Measurements from ENCODE around the gene NRL.

NRL gene

GRCh38 chr14:24114532-24115421, at the start of gene NRL, which contains the start of gene DCAF11:
Gene NRL (minus strand): TSS chr14:24114949. CDS start chr14:24082848, 32,101 bp downstream.
Gene DCAF11 (plus strand): TSS chr14:24114777. CDS start chr14:24115595, 818 bp downstream.
- peak; percentile 100 for DNase-seq (ENCODE audit: low spot score)

DNA sequence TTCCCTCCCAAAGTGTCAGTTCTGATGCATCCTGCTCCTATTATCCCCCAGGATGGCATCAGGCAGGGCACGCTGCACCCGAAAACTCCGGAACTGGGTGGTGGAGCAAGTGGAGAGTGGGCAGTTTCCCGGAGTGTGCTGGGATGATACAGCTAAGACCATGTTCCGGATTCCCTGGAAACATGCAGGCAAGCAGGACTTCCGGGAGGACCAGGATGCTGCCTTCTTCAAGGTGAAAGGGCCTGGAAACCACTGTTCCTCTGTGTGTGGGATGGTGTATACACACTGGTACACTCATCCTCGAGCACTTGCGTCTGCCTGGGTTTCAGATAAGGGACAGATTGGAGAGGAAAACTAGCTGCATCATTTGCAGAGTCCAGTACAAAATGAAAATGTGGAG, 47.3 kb upstream of the NRL start:
- no peak for DNase-seq (ENCODE audit: low spot score)

- peak; percentile 96 for DNase-seq (ENCODE audit: low spot score)
Observed at GRCh38 chr14:24160850-24161804, 46.4 kb upstream of the NRL start, which contains the start of gene IRF9. Gene IRF9 (plus strand): TSS chr14:24161265. CDS start chr14:24162145, 880 bp downstream.

GRCh38 chr14:24160499-24160849, 45.7 kb upstream of the NRL start:
- DNase-seq (ENCODE audit: low spot score): no peak

- DNase-seq (ENCODE audit: low spot score): no peak
Observed at GRCh38 chr14:24159777-24160498, 45.2 kb upstream of the NRL start.

DNA sequence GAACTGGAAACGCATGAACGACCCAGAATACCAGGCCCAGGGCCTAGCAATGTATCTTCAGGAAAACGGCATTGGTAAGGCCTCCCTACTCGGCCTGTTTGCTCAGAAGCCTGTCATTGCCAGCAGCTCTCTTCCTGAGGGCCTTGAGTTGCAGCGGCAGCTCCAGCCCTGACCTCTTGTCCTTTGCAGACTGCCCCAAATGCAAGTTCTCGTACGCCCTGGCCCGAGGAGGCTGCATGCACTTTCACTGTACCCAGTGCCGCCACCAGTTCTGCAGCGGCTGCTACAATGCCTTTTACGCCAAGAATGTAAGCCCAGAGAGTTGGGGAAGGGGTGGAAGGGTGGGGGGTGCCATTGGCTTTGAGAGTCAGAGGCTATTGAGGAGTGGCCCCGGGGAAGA, 42.6 kb upstream of the NRL start:
- DNase-seq (ENCODE audit: low spot score): no peak

GRCh38 chr14:24156840-24157239, 42.1 kb upstream of the NRL start:
- no peak for DNase-seq (ENCODE audit: low spot score)

DNA sequence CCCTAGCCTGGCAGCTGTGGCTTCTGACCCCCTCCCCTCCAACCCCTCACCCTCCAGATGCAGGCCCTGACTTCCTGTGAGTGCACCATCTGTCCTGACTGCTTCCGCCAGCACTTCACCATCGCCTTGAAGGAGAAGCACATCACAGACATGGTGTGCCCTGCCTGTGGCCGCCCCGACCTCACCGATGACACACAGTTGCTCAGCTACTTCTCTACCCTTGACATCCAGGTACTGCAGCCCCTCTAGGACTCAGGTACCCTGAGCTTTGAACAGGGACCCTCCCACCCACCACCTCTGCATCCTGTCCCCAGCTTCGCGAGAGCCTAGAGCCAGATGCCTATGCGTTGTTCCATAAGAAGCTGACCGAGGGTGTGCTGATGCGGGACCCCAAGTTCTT, 40.4 kb upstream of the NRL start:
- no peak for DNase-seq (ENCODE audit: low spot score)

DNA sequence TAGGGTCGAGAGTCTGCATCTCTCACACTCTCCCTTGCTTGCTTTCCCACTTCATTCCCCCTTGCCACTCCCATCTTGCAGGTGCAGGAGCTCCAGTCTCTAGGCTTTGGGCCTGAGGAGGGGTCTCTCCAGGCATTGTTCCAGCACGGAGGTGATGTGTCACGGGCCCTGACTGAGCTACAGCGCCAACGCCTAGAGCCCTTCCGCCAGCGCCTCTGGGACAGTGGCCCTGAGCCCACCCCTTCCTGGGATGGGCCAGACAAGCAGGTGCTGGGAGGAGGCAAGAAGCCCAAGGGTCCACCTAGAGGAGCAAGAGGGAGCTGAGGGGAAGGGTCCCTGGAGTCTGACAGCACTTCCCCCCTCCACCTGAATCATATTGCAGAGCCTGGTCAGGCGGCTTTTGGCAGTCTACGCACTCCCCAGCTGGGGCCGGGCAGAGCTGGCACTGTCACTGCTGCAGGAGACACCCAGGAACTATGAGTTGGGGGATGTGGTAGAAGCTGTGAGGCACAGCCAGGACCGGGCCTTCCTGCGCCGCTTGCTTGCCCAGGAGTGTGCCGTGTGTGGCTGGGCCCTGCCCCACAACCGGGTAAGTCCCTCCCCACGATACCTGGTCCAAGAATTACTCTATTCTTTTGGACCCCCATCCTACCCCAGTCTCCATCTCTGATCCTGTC, 36.8 kb upstream of the NRL start:
- no peak for DNase-seq (ENCODE audit: low spot score)

DNA sequence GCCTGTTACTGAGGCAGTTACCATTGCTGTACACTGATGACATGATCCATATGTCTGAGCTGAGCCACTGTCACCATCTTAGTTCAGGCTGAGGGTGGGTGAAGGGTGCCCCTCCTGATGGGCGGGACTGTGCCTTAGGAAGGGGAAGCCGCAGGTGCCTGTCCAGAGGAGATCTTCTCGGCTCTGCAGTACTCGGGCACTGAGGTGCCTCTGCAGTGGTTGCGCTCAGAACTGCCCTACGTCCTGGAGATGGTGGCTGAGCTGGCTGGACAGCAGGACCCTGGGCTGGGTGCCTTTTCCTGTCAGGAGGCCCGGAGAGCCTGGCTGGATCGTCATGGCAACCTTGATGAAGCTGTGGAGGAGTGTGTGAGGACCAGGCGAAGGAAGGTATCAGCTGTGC, 36.2 kb upstream of the NRL start:
- no peak for DNase-seq (ENCODE audit: low spot score)

DNA sequence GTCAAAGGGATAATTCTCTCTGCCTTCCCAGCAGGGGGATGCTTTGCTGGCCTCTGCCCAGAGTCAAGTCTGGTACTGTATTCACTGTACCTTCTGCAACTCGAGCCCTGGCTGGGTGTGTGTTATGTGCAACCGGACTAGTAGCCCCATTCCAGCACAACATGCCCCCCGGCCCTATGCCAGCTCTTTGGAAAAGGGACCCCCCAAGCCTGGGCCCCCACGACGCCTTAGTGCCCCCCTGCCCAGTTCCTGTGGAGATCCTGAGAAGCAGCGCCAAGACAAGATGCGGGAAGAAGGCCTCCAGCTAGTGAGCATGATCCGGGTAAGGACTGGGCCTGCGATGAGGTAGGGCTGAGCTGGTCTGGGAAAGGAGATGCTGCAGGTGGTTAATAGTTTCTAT, 35.8 kb upstream of the NRL start:
- DNase-seq (ENCODE audit: low spot score): no peak

DNA sequence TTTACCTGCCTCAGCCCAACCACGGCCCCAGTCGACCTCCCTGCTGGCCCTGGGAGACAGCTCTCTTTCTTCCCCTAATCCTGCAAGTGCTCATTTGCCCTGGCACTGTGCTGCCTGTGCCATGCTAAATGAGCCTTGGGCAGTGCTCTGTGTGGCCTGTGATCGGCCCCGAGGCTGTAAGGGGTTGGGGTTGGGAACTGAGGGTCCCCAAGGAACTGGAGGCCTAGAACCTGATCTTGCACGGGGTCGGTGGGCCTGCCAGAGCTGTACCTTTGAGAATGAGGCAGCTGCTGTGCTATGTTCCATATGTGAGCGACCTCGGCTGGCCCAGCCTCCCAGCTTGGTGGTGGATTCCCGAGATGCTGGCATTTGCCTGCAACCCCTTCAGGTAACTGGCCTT, 35.3 kb upstream of the NRL start:
- no peak for DNase-seq (ENCODE audit: low spot score)

- DNase-seq (ENCODE audit: low spot score): no peak
Observed at GRCh38 chr14:24149302-24149969, 34.7 kb upstream of the NRL start.

- no peak for DNase-seq (ENCODE audit: low spot score)
Observed at GRCh38 chr14:24147761-24148428, 33.1 kb upstream of the NRL start.

DNA sequence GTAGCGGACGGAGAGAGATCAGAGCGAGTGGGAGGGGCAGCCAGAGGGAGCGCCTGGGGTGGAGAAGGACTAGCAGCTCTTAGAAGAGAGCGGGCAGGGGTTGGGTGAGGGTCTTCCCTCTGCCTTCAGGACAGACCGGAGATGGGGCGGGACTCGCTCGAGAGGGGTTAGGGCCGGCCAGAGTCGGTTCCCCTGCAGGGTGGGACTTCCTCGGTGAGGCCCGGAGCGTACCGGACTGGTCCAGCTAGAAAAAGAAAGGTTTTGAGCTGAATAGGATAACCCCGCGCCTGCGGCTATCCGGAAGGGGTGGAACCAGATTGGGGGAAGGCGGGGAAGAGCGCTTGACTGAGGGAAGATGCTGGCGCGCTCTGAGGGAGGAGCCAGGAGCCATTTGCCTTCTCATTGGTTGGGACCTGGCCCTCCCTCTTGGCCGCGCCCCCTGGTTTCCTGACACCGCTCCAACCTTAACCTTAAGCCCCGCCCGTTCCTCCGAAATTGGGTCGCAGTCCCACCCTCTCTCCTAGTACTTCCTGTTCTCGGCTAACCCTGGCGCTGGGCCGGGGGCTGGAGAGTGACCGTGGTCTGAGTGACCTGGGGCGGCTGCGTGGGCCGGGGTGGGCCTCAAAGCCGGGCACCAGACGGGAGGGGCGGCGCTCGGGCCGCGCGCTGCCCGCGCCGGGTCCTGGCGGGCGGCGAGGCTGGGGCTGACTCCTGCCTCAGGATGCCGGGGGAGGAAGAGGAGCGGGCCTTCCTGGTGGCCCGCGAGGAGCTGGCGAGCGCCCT, 32.4 kb upstream of the NRL start, which contains the start of gene RNF31:
Gene RNF31, plus strand, starts transcription at position 521 of the 783 bp plus-strand sequence. Its CDS starts 201 bp downstream, at position 722.
- DNase-seq (ENCODE audit: low spot score): peak; percentile 100

DNA sequence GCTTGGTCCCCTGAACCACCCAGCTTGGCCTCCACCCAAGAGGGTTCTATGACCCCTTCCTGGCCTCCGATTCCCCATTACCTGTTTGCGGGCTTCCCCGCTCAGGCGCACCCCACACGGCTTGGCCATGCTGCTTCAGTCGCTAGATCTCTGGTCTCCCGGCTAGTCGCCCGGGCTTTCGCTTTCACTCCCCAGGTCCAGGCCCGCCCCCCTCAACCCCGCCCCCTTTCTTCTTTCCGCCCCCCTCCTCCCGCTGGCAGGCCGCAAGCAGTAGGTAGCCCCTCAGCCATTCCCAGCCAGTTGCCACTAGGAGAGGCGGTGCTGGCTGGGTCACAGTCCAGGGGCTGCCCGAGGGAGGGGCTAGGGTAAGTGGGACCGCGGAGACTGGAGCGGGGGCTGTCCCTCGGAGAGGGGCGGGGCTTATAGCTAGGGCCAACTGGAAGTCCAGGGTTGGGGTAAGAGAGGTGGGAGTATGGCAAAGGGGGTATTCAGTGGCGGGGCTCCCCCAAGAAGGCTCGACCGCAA, 31.8 kb upstream of the NRL start, which contains the start of gene PSME2:
Gene PSME2, minus strand, starts transcription at position 158 of the 525 bp plus-strand sequence. Its CDS starts 29 bp downstream, at position 129.
- DNase-seq (ENCODE audit: low spot score): peak; percentile 94

DNA sequence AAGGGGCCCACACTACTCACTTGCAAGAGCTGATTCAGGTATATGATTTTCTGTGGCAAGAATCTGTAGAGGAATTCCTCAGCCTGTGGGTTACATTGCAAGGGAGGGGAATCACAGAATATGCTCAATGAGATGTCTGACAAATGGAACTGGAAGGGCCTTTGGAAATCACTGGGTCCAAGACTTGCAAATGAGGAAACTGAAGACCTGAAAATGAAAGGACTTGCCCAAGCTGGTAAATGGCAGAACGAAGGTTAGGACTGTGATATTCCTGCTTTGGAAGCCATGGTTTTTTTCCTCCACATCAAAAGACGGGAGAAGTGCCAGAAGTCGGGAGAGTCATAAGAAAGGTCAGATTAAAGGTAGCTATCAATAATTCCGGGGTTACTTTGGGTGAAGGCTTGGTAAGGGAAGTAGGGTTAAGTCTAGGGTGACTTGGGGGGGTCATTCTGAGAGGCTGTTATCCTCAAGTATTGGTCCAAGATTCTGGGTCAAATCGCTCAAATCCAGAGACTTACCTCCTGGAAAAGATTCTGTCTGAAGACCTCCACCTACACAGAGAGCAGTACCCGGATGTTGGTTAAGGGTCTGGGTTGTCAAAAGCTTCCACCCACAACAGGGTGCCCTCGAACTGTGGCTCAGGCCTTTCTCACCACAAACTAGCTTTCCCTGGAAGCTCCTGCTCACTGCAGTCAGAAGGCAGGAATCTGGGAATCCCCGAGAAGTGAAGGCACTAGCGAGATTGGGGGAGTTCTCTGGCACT, 31.1 kb upstream of the NRL start:
- no peak for DNase-seq (ENCODE audit: low spot score)

GRCh38 chr14:24145219-24145618, 30.5 kb upstream of the NRL start:
- DNase-seq (ENCODE audit: low spot score): no peak
